ENCODE results near the gene KLHDC10.

DNA sequence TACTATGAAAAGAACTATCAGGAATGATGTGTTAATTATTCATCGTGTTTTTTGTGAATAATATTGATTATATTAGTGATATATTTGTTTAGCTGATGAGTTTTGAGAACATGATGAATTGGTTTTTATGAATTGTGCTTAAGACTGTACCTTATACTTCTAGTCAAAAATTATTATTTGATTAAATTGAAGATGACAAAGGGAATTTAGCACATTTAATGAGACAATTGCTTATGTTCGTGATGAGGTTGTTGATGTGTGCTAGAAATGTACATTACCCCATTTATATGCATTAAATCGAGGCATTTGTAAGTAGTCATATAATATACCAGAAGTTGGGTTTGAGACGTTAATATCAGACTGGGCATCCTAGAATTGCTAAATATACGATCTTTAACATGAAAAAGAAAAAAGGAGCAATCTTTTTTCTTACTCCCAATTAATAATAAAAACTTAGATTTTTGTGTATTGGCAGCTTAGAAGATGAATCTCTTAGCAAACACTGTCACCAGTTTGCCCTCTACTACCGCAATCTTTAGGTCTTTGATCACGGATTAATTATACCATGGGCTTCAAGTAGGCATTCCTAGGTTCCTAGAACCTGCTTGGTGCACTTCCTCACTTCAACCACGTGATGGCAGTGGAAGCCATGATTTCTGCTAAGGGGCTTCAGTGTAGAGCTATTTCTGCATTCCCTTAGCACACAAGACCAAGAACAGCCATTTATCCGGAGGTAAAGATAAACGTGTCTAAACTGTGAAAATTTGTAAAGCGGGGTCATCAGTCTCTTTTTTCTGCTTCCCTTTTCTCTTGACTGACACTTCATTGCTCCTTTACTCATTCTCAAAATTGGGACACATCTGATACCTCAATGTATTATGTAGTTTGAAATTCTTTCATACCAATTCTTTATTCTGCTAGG is 1.6 kb downstream of the KLHDC10 start:
- TF ChIP-seq GATA2 (IDR thresholded peaks at IDR 0.05; ENCODE audit: low read depth, low read length): no peak
- TF ChIP-seq GATA3 (IDR thresholded peaks at IDR 0.05; ENCODE audit: low read depth, low read length): no peak
